ENCODE results near the gene VPS50.

Gene VPS50

DNA sequence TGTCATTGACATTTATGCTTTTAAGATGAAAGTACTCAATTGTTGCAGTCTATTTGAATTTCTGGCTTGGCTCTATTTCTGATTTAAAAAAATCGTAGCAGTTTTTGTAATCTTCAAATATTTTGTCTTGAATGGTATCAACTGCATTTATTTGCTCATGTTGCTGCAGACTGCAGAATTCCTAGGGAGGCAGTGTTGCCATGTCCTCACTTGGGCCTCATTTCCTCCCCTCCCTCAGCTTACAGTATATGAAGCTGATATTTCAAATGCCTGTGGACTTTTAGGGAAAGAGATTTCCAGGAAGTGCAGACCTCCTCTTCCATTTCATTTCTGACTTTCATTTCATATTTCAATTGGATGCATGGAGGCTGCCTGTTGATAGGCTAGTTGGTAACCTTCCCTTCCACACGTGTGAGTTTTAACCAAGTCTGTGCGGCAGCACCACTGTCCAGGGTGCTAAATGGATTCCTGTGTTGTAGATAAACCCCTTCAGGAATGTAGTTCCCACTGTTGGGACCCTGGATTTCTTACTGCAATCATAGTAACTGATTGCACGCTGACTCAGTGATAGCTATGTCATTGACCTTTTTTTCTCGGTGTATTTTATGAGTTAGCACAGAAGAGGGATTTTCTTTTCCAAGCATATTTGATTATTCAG lies 17.5 kb downstream of the VPS50 start:
- no peak for DNase-seq (ENCODE audit: low read depth, low spot score)
- no peak overlapping the region for H3K9ac ChIP-seq (ENCODE audit: insufficient read length)
- no peaks in the 10 kb centered on the region for H3K36me3 ChIP-seq (ENCODE audit: insufficient read depth, low read length)
- no peak overlapping the region for H3K27ac ChIP-seq
- no peaks in the 10 kb centered on the region for H3K9me3 ChIP-seq (ENCODE audit: low read depth, low read length)
- TF ChIP-seq FOXP2 (optimal IDR thresholded peaks at IDR 0.05; ENCODE audit: control extremely low read depth, extremely low read length, insufficient read depth) (no peak), EZH2 (IDR thresholded peaks at IDR 0.05) (no peak), POLR2AphosphoS5 (IDR thresholded peaks at IDR 0.05; ENCODE audit: borderline replicate concordance, low read depth, low read length) (no peak)
- no peak overlapping the region for H3K4me3 ChIP-seq

- no peak overlapping the region for H3K9ac ChIP-seq (ENCODE audit: insufficient read length)
- no peak for DNase-seq (ENCODE audit: low read depth, low spot score)
- H3K9me3 ChIP-seq (ENCODE audit: low read depth, low read length): no peaks in the 10 kb centered on the region
- H3K27ac ChIP-seq: no peak overlapping the region
- no peaks in the 10 kb centered on the region; the same call in 1 of the 2 replicates for H3K36me3 ChIP-seq (ENCODE audit: insufficient read depth, low read length)
- H3K4me3 ChIP-seq: no peak overlapping the region
- no peak for TF ChIP-seq FOXP2 (optimal IDR thresholded peaks at IDR 0.05; ENCODE audit: control extremely low read depth, extremely low read length, insufficient read depth)
- TF ChIP-seq POLR2AphosphoS5 (IDR thresholded peaks at IDR 0.05; ENCODE audit: borderline replicate concordance, low read depth, low read length): no peak
- no peak for TF ChIP-seq EZH2 (IDR thresholded peaks at IDR 0.05)
Observed at GRCh38 chr7:93258661-93259060, 26.5 kb downstream of the VPS50 start.

GRCh38 chr7:93262535-93262934 lies 30.4 kb downstream of the VPS50 start:
- no peak for DNase-seq (ENCODE audit: low read depth, low spot score)
- Histone ChIP-seq H3K4me3 (no peak overlapping the region), H3K9me3 (ENCODE audit: low read depth, low read length) (no peaks in the 10 kb centered on the region), H3K36me3 (ENCODE audit: insufficient read depth, low read length) (no peaks in the 10 kb centered on the region; the same call in 1 of the 2 replicates), H3K9ac (ENCODE audit: insufficient read length) (no peak overlapping the region), H3K27ac (no peak overlapping the region)
- TF ChIP-seq FOXP2 (optimal IDR thresholded peaks at IDR 0.05; ENCODE audit: control extremely low read depth, extremely low read length, insufficient read depth) (no peak), POLR2AphosphoS5 (IDR thresholded peaks at IDR 0.05; ENCODE audit: borderline replicate concordance, low read depth, low read length) (no peak), EZH2 (IDR thresholded peaks at IDR 0.05) (no peak)

DNA sequence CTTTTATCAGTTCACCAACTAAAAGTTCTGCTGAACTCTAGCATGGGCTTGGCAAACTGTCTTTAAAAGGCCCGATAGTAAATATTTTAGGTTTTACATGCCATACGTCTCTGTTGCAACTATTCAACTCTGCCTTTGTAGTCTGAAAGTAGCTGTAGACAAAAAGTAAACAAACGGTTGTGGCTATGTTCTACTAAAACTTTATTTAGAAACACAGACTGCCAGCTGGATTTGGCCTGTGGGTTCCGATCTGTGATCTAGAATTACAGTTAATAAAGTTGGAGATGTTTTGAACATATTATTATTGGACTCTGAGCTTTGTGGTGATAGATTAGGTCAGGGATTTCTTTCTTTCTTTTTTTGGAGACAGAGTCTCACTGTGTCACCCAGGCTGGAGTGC lies 33.1 kb downstream of the VPS50 start:
- H3K4me3 ChIP-seq: no peak overlapping the region
- no peaks in the 10 kb centered on the region for H3K9me3 ChIP-seq (ENCODE audit: low read depth, low read length)
- no peak overlapping the region for H3K27ac ChIP-seq
- H3K9ac ChIP-seq (ENCODE audit: insufficient read length): no peak overlapping the region
- TF ChIP-seq FOXP2 (optimal IDR thresholded peaks at IDR 0.05; ENCODE audit: control extremely low read depth, extremely low read length, insufficient read depth) (no peak), EZH2 (IDR thresholded peaks at IDR 0.05) (no peak), POLR2AphosphoS5 (IDR thresholded peaks at IDR 0.05; ENCODE audit: borderline replicate concordance, low read depth, low read length) (no peak)
- DNase-seq (ENCODE audit: low read depth, low spot score): no peak
- no peaks in the 10 kb centered on the region; the same call in 1 of the 2 replicates for H3K36me3 ChIP-seq (ENCODE audit: insufficient read depth, low read length)

DNA sequence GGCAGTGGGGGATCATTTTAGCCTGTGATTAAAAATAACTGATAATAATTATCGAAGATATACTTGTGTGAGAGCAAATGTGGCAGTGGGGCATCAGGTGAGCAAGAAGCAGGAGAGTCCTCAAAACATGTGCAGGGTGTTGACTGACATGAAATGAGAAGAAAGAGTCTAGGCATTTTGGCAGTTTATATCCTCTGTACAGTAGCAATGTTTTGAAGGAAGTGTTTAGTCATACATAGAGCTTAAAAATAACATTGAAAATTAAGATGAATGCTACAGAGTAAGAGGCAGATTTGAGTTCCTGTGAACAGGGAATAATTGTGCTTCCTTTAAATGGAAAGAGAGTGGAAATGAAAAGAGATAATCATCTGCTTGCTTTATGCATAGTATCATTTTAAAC lies 47.4 kb downstream of the VPS50 start:
- Histone ChIP-seq H3K9me3 (ENCODE audit: low read depth, low read length) (no peaks in the 10 kb centered on the region), H3K4me3 (no peak overlapping the region), H3K36me3 (ENCODE audit: insufficient read depth, low read length) (peaks cover 2% of the 10 kb centered on the region; the same call in 1 of the 2 replicates), H3K27ac (no peak overlapping the region), H3K9ac (ENCODE audit: insufficient read length) (no peak overlapping the region)
- TF ChIP-seq POLR2AphosphoS5 (IDR thresholded peaks at IDR 0.05; ENCODE audit: borderline replicate concordance, low read depth, low read length): no peak
- TF ChIP-seq EZH2 (IDR thresholded peaks at IDR 0.05): no peak
- TF ChIP-seq FOXP2 (optimal IDR thresholded peaks at IDR 0.05; ENCODE audit: control extremely low read depth, extremely low read length, insufficient read depth): no peak
- DNase-seq (ENCODE audit: low read depth, low spot score): no peak

GRCh38 chr7:93284908-93285307 lies 52.7 kb downstream of the VPS50 start:
- Histone ChIP-seq H3K9ac (ENCODE audit: insufficient read length) (no peak overlapping the region), H3K4me3 (no peak overlapping the region), H3K27ac (no peak overlapping the region), H3K9me3 (ENCODE audit: low read depth, low read length) (no peaks in the 10 kb centered on the region), H3K36me3 (ENCODE audit: insufficient read depth, low read length) (no peaks in the 10 kb centered on the region)
- TF ChIP-seq POLR2AphosphoS5 (IDR thresholded peaks at IDR 0.05; ENCODE audit: borderline replicate concordance, low read depth, low read length) (no peak), EZH2 (IDR thresholded peaks at IDR 0.05) (no peak), FOXP2 (optimal IDR thresholded peaks at IDR 0.05; ENCODE audit: control extremely low read depth, extremely low read length, insufficient read depth) (no peak)
- no peak for DNase-seq (ENCODE audit: low read depth, low spot score)

- H3K36me3 ChIP-seq (ENCODE audit: insufficient read depth, low read length): no peaks in the 10 kb centered on the region
- no peak overlapping the region for H3K9ac ChIP-seq (ENCODE audit: insufficient read length)
- no peak for DNase-seq (ENCODE audit: low read depth, low spot score)
- H3K27ac ChIP-seq: no peak overlapping the region
- no peak overlapping the region for H3K4me3 ChIP-seq
- no peak for TF ChIP-seq POLR2AphosphoS5 (IDR thresholded peaks at IDR 0.05; ENCODE audit: borderline replicate concordance, low read depth, low read length)
- TF ChIP-seq FOXP2 (optimal IDR thresholded peaks at IDR 0.05; ENCODE audit: control extremely low read depth, extremely low read length, insufficient read depth): no peak
- no peak for TF ChIP-seq EZH2 (IDR thresholded peaks at IDR 0.05)
- H3K9me3 ChIP-seq (ENCODE audit: low read depth, low read length): no peaks in the 10 kb centered on the region
Observed at GRCh38 chr7:93293229-93293628, 61.1 kb downstream of the VPS50 start.

GRCh38 chr7:93298206-93298605 lies 66.0 kb downstream of the VPS50 start:
- Histone ChIP-seq H3K36me3 (ENCODE audit: insufficient read depth, low read length) (no peaks in the 10 kb centered on the region), H3K4me3 (no peak overlapping the region), H3K9ac (ENCODE audit: insufficient read length) (no peak overlapping the region), H3K27ac (no peak overlapping the region), H3K9me3 (ENCODE audit: low read depth, low read length) (no peaks in the 10 kb centered on the region)
- DNase-seq (ENCODE audit: low read depth, low spot score): no peak
- no peak for TF ChIP-seq FOXP2 (optimal IDR thresholded peaks at IDR 0.05; ENCODE audit: control extremely low read depth, extremely low read length, insufficient read depth)
- no peak for TF ChIP-seq POLR2AphosphoS5 (IDR thresholded peaks at IDR 0.05; ENCODE audit: borderline replicate concordance, low read depth, low read length)
- no peak for TF ChIP-seq EZH2 (IDR thresholded peaks at IDR 0.05)

DNA sequence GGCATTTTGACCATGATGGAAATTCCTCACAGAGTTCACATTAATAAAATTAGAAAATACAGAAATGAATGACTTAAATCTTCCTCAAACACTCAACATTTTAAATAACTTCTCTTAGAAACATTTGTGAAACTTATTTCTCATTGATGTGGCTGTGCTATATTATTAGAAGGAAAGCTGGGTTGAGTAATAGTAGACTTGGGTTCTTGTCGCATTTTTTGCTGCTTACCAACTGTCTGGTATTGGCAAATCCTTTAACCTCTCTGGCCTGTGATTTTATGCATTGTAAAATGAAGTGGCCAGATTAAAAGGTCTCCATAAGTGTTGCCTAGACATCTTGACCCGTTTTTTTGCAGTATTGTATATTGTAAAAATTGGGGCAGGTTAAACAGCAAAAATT lies 66.5 kb downstream of the VPS50 start:
- DNase-seq (ENCODE audit: low read depth, low spot score): no peak
- Histone ChIP-seq H3K36me3 (ENCODE audit: insufficient read depth, low read length) (no peaks in the 10 kb centered on the region), H3K27ac (no peak overlapping the region), H3K9me3 (ENCODE audit: low read depth, low read length) (no peaks in the 10 kb centered on the region), H3K9ac (ENCODE audit: insufficient read length) (no peak overlapping the region), H3K4me3 (no peak overlapping the region)
- TF ChIP-seq FOXP2 (optimal IDR thresholded peaks at IDR 0.05; ENCODE audit: control extremely low read depth, extremely low read length, insufficient read depth) (no peak), POLR2AphosphoS5 (IDR thresholded peaks at IDR 0.05; ENCODE audit: borderline replicate concordance, low read depth, low read length) (no peak), EZH2 (IDR thresholded peaks at IDR 0.05) (no peak)
